Left cardiac atrium (tissue), 4 donors: Measurements from ENCODE around the gene EVI2B. TPM values are rescaled to one million over a fixed set of nuclear protein-coding genes. Genes with fewer than 3 reads are reported as not detected.
"Not testable (repeated sequence)": the region's sequence is repeated elsewhere in the genome, so short reads cannot be mapped to it uniquely, and the experiment has no call there.

ENCODE experiments used
- ATAC-seq, 2 donors: fragments of 200-7000 bp; cut with Tn5 transposase; one replicate each; pipeline ENCODE4 v1.9.1; 2020; ENCODE audit warnings: mild to moderate bottlenecking in 2 of 2, moderate library complexity in 2 of 2
- DNase-seq: peaks from one replicate; pipeline ENCODE4 v3.0.0-alpha.2; 2020
- intact Hi-C, 2 donors: fragments of 100-400 bp; cut with DNase I; formaldehyde crosslinking; loops; one replicate each; pipeline versions ENCODE4 v1.14.1 to v1.15.1; 2022 to 2023
- total RNA-seq, 2 donors: library from RNA; stranded (reverse); fragmentation: NEBNext Ultra II Directional; extraction: Animal tissue kit (Norgen Biotek cat#: 25700); gene quantifications; one replicate each; pipeline ENCODE4 v1.2.1, GENCODE V29; 2021
- donor health status: DM: no; HTN: yes; CAD: no.
- donor health status: DM: no; HTN: yes; CAD: no; lungs with severe emphysema.
- donor health status: DM: yes; HTN: yes; CAD: no.
- donor health status: Dilated cardiomyopathy.

Gene EVI2B
- total RNA-seq, 2 donors from 2014 or later = 3.3 to 7.7 TPM

DNA sequence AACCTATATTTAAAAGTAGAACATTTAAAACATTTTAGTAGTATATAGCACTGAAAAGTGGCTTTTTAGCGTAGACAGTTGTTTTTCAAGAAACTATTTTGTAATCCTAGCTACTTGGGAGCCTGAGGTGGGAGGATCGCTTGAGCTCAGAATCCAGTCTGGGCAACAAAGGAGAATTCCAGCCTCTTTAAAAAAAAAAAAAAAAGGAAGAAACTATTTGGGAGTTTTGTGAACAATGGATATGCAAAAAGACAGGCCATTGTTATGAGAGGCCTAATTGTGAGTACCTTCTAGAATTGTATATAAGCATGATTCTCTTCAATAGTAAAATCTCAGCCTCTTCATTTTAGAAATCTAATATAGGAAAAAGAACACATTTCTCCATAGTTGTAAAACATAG is 34.5 kb downstream of the EVI2B start:
- DNase-seq = no peak
- intact Hi-C loops = no loop called here
- no peak for ATAC-seq

GRCh38 chr17:31275116-31275515 is 38.7 kb downstream of the EVI2B start:
- intact Hi-C loops = no loop called here
- ATAC-seq (peak in 1 of 2 donors; percentile 49), DNase-seq (no peak)

DNA sequence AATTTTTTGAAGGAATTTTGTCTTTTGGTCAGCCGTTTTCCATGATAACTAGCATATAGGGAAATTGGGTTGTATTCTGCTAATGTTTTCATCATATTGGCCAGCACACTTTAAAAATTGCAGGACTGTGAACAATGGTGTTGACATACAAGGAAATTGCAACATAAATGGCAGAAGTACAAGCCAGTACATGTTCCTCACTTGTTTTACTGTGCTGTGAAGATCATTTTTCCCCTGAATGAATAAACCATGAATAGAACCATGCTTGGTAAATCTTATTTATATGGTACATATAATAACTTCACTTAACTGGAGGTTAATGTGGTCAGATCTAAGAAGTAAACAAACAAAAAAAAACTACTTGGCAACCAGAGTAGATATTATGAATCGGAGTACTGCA is 39.6 kb downstream of the EVI2B start:
- peak; percentile 69 to 77 for ATAC-seq
- intact Hi-C loops = no loop called here

GRCh38 chr17:31273516-31273915 is 40.3 kb downstream of the EVI2B start:
- DNase-seq = no peak
- intact Hi-C loops = no loop called here
- no peak for ATAC-seq

More for the DNA sequence above, 39.6 kb downstream of the EVI2B start:
- no peak for DNase-seq

DNA sequence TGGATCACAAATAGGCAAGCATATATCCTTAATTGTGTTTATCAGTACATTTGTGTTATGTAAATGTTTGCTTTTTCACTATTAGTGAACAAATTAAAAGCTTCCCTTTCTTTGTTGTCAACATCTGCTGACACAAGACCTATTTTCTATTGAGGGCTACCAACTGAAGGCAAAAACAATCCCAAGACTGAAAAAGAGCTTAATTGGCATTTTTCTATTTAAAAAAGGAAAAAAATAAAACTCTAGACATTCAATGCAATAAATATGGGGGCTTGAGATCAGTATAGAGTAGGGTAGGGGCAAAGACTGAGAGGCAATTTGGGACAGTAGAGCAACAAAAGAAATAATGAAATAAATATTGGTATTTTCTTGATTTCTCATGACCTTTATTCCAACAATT is 41.1 kb downstream of the EVI2B start:
- intact Hi-C loops = no loop called here
- no peak for ATAC-seq

DNA sequence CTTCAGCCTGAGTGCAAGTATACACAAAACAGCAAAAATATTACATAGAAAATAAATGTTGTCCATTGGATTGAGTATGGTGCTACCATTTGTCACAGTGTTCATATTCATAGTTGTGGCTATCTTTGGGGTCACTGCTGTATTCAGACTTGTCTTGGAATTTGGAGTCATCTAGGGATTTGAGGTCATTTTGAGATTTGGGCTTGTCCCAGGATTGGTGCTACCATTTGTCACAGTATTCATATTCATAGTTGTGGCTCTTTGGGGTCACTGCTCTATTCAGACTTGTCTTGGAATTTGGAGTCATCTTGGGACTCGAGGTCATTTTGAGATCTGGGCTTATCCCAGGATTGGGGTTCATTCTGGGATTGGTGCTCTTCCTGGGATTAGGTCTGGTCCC is 41.6 kb downstream of the EVI2B start:
- no peak for ATAC-seq
- intact Hi-C loops = no loop called here
- DNase-seq = no peak

More for the DNA sequence above, 41.1 kb downstream of the EVI2B start:
- DNase-seq = no peak

DNA sequence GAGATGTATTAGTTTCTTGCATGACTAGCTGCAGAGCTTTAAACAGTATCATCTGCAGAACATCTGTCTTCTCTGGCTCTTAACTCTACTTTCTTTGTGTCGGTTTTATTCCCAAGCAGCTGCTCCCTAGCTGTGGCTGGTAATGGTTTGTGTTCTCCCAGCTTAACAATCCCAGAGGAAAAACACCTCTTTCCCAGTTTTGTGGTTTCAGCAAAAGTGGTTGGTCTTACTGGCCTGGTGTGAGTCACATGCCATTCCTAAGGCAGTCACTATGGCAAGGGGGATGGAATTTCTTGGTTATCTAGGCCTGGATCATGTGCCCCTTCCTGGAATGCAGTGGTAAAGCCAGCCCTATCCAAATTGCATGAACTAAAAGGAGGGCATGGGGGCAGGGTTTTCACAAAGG is 44.3 kb downstream of the EVI2B start:
- intact Hi-C loops = no loop called here
- ATAC-seq (peak; percentile 85 to 86), DNase-seq (no peak)

DNA sequence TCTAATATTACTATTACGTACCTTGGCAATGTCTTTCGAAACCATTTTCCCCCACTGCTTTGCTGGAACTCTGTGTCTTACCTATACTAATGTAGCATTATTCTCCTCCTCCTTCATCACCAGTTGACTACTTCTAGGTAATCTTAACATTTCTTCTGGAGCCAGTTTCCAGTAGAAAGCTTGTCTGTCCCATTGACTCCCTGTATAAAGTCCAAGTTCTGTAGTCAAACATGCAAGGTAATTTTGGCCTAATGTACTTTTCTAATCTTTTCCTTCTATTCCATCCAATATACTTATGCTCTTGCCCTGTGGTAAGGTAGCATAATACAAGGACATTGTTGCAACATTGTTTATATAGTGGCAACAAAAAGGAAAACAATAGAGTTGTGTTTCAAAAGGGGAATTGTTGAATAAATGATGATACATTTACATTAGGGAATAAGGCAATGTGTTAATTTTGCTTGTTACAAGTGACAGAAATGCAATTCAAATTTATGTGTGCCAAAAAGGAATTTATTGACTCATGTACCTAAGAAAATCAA is 44.7 kb downstream of the EVI2B start:
- no peak for ATAC-seq
- DNase-seq = no peak
- intact Hi-C loops = no loop called here

GRCh38 chr17:31266042-31266441 is 47.8 kb downstream of the EVI2B start:
- DNase-seq (no peak), ATAC-seq (no peak)
- intact Hi-C loops = no loop called here

DNA sequence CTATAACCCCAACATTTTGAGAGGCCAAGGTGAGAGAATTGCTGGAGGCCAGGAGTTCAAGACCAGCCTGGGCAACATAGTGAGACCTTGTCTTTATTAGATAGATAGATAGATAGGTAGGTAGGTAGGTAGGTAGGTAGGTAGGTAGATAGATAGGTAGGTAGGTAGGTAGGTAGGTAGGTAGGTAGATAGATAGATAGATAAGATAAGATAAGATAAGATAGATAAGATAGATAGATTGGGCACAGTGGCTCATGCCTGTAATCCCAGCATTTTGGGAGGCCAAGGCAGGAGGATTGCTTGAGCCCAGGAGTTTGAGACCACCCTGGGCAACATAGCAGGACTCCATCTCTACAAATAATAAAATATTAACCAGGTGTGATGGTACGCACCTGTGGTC is 50.9 kb downstream of the EVI2B start:
- ATAC-seq, intact Hi-C loops, DNase-seq: not testable (repeated sequence)

GRCh38 chr17:31261601-31262000 is 52.3 kb downstream of the EVI2B start:
- no peak for DNase-seq
- no peak for ATAC-seq

DNA sequence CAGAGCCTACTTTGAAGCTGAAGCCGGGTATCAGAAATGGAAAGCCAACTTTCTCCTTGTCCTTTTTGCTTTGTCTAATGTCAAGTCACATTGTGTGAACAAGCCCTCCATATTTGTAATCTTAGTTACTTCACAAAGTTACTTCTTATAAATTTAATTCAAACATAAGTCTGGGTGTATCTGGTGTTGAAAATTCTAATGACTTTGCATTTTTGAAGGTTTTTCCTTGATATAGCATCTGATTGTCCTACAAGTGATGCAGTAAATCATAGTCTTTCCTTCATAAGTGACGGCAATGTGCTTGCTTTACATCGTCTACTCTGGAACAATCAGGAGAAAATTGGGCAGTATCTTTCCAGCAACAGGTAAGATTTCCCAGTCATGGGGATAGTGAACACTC is 53.7 kb downstream of the EVI2B start:
- DNase-seq = no peak
- no peak for ATAC-seq
- intact Hi-C loops = no loop called here

More at GRCh38 chr17:31261601-31262000, 52.3 kb downstream of the EVI2B start:
- intact Hi-C loops = no loop called here

GRCh38 chr17:31256936-31257335 is 56.9 kb downstream of the EVI2B start:
- no peak for DNase-seq
- no peak for ATAC-seq
- intact Hi-C loops = no loop called here

GRCh38 chr17:31254654-31255053 is 59.2 kb downstream of the EVI2B start:
- no peak for DNase-seq
- intact Hi-C loops = no loop called here
- ATAC-seq = no peak

Other genes starting within 250 kb of the EVI2B start
- gene NF1, start 219.1 kb downstream of the EVI2B start, total RNA-seq = 10 to 100 TPM; 39.3 to 53.5 TPM
- under 1 TPM in 1 of 2 donors, not detected in 1; 0.56 TPM for gene OMG, start 16.8 kb downstream of the EVI2B start, total RNA-seq
- gene EVI2A, start 7.6 kb upstream of the EVI2B start, total RNA-seq = 1 to 10 TPM; 1.9 to 5.9 TPM
- 1 to 10 TPM; 3.1 to 6.1 TPM for gene RAB11FIP4, start 77.6 kb upstream of the EVI2B start, total RNA-seq